Hematopoietic multipotent progenitor cell treated with erythropoietin and hydrocortisone succinate and interleukin-3 and kit ligand, for 15 days (in vitro differentiated cells): ENCODE data around the gene F10.
"Not testable (repeated sequence)": the region's sequence is repeated elsewhere in the genome, so short reads cannot be mapped to it uniquely, and the experiment has no call there.

Source experiments
- DNase-seq: peaks from one replicate; pipeline ENCODE4 v3.0.0-alpha.2; 2015; ENCODE audit warnings: low spot score

F10 gene

DNA sequence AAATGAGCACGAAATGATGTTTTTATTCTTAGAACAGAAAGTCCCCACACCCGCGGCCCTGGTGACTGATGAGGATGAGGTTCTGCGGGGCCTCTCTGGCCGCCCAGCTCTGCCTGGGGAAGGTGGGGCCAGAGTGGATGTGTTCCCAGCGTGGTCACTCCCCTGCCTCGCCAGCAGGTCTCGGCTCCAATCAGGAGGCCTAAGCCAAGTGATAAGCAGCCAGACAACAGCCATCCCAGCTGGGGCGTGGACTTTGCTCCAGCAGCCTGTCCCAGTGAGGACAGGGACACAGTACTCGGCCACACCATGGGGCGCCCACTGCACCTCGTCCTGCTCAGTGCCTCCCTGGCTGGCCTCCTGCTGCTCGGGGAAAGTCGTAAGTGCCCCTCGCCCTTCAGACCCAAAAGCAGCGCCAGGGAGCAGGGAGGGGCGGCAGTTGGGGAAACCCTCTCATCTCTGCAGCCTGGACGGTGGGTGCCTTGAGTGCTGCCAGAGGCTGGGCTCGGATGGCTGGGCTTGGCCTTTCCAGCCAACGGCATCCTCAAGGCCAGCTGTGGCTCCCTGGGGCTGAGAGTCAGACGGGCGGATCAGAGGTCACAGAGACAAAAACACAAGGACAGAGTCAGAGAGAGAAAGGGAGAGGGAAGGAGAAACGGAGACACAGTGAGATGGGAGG is at the start of gene F10:
Gene F10, plus strand, starts transcription at position 250 of the 676 bp plus-strand sequence. Its CDS starts 57 bp downstream, at position 307.
- DNase-seq: no peak

DNA sequence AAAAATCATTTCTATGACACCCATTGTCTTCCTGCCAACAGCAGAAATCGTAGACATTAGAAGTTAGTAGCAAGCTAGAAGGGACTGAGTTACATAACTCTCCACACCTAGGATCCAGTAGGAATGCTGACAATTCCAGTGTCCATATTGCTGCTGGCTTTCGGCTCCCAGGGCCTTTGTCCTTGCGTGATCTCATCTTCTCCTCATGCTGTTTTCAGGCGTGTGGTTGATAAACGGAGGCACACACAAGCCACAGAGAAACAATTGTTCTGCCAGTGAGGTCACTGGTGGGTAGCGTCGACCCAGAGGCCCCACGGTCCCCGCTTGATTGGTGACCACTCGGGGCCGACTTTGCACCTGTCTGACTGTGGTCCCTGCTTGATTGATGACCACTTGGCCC is 48.7 kb upstream of the F10 start:
- no peak for DNase-seq

DNA sequence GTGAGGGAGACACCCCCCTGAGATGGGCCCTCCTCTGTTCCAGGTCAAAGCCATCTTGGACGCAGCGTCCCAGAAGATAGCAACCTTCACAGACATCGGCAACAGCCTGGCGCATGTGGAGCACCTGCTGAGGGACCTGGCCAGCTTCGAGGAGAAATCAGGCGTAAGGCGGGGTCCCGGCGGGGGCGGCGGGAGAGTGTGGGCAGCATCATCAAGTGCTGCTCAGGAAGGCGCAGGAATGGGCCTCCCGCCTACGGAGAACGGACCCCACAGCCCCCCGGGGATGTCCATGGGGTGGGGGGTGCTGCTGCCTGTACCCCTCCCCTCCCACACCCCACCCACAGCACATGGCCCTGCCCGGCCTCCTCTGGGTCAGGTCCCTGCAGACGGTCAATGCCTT is 48.2 kb upstream of the F10 start:
- DNase-seq: no peak

GRCh38 chr13:113074876-113075275 is 47.7 kb upstream of the F10 start:
- no peak for DNase-seq

GRCh38 chr13:113075711-113076110 is 46.9 kb upstream of the F10 start:
- no peak for DNase-seq

DNA sequence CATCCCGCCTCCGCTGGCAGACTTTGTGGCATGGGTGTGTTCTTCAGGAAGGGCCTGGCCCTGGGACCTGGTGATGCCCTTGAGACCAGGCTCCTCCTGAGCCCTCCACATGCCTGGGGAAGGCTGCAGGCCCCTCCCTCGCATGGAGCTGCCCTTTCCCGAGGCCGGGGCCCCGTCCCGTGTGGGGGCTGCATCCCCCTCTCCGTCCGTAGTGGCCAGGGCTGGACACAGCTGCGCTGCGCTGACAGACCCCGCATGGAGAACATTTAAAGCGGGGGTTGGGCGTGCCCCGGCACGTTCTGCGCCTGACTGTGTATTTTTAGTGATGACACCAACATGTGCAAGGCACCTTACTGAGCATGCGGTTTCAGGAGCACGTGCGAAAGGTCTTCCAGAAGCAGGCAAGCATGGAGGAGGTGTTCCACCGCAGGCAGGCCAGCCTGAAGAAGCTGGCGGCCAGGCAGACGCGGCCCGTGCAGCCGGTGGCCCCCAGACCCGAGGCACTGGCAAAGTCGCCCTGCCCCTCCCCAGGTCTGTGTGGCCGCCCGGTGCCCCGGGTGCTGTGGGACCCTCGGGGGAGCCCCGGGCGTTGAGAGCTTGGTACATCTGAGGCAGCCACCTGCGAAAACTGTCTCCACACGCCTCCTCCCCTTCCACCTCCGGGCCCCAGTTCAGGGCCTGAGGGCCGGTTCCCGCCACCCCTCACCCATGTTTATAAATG is 45.8 kb upstream of the F10 start:
- DNase-seq: no peak

DNA sequence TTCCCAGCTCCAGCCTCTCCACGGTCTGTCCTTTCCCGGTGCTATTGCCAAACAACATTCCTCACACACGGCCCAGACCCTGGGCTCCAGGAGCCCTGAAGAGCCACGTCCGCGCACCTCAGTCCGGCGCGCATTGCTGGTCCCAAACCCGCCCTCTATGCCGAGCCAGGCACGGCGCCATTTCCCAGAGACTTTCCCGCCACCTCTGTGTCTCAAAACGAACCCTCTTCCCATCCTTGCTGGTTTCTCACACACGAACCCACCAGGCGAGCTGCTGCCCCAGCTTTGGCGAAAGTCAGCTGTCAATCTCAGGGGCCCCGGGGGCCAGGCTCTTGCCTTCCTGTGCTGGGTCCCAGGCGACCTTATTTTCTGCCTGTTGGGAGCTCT is 45.0 kb upstream of the F10 start:
- DNase-seq: no peak

GRCh38 chr13:113077953-113078901 is 44.4 kb upstream of the F10 start:
- DNase-seq: no peak

DNA sequence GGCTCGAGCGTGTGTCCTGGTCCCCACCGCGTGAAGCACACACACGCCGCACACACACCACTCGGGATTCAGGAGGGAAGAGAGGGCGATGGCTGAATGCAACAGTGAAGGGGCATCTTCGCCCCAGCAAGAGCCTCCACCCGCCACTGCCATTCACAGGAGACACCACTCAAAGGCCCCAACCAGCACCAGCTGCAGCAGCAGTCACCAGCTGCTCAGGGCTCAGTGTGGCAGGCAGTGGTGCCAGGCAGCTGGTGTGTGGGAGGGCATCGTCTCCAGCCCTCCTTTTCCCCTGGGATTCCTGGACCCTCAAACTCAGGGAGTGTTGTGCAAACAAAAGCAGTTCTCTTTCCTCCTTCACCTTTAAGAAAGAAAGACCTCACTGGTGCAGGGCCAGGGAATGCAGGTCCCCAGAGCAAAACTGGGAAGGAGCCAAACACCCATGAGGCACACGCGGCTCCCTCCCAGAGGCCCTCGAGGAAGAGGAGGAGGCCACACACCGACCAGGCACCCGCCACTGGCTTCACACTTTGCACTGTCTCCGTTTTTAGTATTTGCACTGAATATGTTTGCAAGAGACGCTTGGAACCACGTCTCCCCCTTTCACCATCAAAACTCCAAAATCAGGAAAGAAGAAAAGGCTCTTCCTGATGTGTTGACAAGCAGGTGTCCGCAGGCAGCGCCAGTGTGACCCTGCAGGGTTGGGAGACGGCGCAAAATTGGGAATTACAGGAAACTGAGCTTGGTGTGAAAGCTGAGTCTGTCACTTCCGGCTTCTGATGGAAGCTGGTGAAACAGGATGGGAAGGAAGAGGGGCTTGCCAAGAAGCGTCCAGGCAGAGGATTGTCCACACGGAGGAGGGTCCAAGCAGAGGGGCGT is 43.5 kb upstream of the F10 start:
- DNase-seq: no peak

DNA sequence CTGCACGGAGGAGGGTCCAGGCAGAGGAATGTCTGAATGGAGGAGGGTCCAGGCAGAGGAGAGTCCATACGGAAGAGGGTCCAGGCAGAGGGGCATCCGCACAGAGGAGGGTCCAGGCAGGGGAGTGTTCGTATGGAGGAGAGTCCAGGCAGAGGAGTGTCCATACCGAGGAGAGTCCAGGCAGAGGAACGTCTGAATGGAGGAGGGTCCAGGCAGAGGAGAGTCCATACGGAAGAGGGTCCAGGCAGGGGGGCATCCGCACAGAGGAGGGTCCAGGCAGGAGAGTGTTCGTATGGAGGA is 42.9 kb upstream of the F10 start:
- DNase-seq: not testable (repeated sequence)

- DNase-seq: no peak
These were observed 42.2 kb upstream of the F10 start for GRCh38 chr13:113080361-113080831.

DNA sequence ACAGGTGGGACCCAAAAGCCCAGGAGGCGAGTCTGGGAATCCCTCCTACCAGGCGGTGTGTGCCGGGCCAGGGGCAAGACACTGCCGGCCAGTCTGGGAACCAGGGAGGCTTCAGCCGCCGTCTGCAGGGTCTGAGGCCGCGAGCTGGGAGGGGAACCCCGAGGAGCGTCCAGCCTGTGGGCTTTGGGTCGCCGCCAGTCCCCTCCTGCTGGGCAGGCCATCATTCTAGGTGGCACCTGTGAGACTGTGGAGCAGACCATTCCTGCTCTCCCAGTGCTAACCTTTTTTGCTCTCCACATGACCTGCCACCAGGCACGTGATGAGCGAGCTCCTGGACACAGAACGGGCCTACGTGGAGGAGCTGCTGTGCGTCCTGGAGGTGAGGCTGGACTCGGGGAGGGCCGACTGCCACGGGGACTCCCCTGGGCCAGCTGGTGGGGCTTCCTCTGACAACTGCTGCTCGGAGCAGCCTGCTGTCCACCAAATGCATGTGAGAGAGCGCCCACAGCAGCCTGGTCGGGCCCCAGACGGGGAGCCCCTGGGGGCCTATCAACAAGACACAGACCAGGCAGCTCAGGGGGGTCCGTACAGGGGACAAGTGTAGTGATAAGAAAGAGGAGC is 41.6 kb upstream of the F10 start:
- DNase-seq: no peak

DNA sequence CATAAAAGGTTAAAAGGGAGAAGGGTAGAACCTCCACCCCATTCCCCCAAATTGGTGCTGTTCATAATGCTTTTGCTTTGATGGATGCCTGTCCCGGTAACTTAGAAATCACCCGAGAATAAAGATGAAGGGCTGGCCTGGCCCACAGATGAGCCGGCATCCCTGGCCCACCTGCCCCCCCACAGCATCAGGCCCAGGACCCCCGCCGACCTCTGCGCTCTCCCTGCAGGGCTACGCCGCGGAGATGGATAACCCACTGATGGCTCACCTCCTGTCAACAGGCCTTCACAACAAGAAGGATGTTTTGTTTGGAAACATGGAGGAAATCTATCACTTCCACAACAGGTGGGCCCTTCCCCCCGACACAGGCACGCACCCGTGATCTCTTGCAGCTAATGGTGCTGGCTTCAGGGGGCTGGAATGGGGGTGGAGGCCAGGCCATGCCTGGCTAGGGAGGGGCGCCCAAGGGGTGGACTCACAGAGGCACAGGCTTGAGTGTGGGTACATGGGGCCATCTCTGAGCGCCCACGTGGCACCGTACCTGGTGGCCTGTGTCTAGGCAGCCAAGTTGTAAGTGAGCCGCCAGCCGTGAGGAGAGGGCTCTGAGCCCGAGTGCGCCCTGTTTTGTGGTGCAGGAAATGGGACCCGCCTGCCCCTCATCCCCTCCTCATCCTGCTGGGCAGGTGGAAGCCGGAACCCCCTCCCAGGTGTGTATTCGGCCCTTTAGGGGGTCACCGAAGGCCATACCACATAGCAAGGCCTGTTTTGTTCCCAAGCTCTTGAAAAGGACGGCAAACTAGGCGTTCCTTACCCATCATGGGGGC is 40.2 kb upstream of the F10 start:
- DNase-seq: no peak

DNA sequence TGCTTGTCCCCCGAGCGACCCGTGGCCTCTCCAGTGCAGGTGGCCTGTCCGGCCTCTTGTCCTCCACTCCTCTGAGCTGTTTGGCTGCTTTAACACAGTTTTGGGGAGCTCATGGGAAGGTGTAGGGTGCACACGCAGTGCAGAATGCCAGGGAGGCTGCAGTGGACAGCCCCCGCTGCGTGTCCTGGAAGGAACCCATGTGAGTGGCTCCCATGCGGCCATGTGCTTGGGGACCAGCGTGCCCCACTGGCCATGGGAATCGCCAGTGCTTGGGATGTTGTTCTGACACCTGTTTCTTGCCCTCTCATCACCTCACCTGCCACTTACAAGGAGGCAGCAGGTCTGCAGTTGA is 39.6 kb upstream of the F10 start:
- DNase-seq: no peak

DNA sequence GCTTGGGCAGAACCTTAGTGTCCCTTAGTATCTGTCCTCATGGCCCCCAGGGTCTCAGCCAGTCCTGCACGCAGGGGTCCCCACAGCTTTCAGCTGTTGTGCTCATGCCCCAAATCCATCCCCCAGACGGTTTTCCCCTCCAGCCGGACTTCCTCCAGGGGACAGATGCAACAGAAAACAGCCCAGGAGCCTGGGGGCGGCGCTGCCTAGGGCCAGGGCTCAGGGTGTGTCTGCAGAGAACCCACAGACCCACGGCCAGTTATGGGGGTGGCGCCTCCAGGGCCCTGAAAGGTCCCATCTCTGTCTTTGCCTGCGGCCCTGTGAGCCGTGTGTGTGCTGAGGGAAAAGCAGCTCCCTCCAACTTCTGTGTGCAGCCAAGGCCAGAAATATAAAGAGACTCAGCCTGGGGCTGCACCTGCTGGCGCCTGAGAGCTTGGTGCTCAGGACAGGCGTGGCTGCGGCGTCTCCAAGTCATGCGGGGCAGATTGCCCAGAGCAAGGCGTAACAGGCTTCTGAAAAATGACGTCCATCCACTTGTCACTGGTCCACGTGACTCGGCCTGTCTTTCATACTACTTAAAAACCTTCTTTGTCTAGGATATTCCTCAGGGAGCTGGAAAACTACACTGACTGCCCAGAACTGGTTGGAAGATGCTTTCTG is 39.1 kb upstream of the F10 start:
- no peak for DNase-seq

DNA sequence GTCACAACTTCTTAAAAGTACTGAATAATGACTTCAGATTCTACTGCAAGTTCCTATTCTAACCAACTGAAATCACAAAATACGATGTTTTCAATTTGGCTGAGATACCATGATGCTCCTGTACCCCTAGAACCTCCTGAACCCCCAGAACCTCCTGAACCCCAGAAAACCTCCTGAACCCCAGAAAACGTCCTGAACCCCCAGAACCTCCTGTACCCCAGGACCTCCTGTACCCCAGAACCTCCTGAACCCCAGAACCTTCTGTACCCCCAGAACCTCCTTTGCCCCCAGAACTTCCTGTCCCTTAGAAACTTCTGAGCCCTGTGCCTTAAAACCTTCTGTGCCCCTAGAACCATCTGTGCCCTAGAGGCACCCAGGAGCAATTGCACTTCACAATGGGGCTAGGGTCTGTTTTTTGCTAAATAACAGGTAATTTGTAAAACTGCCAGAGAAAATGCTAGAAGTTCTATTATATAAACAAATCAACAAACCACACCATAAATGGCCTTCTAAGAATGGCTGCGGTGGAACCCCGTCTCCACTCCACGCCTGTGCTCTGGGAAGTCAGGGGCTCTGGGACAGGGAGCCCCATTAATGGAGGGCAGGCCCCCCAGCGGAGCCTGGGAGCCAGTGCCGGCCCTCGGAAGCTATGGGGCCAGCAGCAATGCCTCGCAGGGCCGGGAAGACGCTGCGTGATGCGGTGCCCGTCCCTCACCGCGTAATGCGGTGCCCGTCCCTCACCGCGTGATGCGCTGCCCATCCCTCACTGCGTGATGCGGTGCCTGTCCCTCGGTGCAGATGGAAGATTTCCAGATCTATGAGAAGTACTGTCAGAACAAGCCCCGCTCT is 38.3 kb upstream of the F10 start:
- no peak for DNase-seq

- DNase-seq: no peak
These were observed 37.6 kb upstream of the F10 start for GRCh38 chr13:113084943-113085540.

DNA sequence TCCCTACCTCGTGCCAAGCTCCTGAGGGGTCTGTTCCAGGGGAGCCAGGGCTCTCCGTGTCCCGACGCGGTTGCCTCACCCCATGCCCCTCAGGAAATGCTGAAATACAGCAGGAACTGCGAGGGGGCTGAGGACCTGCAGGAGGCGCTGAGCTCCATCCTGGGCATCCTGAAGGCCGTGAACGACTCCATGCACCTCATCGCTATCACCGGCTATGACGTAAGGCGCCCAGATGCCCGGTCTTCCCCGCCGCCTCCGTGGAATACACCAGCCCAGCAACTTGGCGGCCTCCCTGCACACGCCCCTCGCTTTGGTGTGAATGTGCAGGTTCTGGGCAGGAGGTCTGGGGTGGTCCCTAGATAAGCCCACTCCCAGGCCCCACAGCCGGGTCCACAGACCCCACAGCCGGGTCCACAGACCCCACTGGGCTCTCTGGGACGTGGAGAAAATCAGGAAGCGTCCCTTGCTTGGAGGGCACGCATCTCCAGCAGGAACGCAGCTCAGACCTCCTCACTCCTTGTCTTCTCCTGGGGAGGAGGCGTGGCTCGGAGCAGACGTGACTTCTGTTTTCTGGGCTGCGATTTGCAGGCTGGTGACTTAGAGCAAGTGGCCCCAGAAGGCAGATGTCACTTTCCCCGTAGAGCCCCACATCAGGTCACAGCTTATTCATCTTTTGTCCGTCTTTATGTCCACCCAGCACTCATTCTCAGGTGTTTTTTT is 36.4 kb upstream of the F10 start:
- DNase-seq: no peak
